ENCODE measurements around the gene MAN2C1.

MAN2C1 gene

DNA sequence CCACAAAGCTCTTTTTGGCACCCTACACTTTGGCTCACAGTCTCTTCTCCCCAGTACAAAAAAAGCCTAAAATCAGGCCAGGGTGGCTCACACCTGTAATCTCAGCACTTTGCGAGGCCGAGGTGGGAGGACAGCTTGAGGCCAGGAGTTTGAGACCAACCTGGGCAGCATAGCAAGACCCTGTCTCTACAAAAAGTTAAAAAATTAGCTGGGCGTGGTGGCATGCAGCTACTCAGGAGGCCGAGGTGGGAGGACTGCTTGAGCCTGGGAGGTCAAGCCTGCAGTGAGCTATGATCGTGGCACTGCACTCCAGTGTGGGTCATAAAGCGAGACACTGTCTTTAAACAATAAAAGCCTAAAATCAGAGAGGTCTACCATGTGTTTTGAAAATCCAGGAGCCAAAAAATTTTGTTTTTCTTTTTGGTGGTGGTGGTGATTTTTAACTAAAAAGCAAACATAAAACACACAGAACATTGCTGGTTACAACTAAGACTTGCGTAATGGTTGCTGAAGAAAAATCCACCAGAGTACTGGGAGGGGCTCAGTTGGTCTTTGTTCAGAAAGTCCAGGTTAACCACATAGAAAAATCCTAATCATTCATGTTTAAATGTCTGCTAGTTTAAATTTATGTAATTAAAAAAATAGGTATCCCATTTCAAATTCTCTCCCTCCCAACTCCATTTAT, 1.6 kb upstream of the MAN2C1 start:
- Histone ChIP-seq H3K4me1 (ENCODE audit: control insufficient read depth, insufficient read depth, low read length) (peaks cover 20% of the 10 kb centered on the region), H3K9ac (ENCODE audit: low read length) (no peak overlapping the region), H3K36me3 (ENCODE audit: control insufficient read depth, insufficient read depth, low read length) (peaks cover 5% of the 10 kb centered on the region)

DNA sequence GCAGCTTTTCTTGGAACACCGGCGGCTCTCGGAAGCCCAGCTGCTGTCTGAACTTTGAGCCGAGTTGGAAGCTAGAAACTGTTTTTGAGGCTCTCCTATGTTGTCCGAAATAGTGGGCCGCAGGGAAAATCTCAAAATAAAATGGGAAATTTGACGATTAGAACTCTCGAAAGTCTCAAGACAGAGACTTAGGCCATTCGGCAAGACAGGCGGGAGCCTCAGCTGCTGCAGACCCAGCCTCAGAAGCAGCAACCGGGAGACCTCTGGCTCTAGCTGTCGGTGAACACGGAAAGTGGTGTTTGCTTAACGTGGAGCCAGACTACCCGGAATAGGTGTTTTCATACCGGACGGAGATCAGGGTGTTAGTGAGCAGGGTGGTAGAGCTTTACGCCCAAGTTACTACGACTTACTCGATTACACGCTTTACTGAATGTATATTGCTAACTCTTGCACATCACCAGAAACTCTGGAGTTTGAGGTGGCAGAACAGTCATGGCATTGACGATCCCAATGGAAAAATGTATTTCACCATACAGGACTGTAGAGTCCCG, 357 bp upstream of the MAN2C1 start:
- H3K36me3 ChIP-seq (ENCODE audit: control insufficient read depth, insufficient read depth, low read length) = peaks cover 15% of the 10 kb centered on the region

More for the DNA sequence above, 1.6 kb upstream of the MAN2C1 start:
- Histone ChIP-seq H3K27me3 (ENCODE audit: control insufficient read depth, insufficient read depth, low read length) (no peaks in the 10 kb centered on the region), H3K9me3 (ENCODE audit: control insufficient read depth, low read length) (no peaks in the 10 kb centered on the region), H3K4me3 (ENCODE audit: low read length) (no peak overlapping the region)

DNA sequence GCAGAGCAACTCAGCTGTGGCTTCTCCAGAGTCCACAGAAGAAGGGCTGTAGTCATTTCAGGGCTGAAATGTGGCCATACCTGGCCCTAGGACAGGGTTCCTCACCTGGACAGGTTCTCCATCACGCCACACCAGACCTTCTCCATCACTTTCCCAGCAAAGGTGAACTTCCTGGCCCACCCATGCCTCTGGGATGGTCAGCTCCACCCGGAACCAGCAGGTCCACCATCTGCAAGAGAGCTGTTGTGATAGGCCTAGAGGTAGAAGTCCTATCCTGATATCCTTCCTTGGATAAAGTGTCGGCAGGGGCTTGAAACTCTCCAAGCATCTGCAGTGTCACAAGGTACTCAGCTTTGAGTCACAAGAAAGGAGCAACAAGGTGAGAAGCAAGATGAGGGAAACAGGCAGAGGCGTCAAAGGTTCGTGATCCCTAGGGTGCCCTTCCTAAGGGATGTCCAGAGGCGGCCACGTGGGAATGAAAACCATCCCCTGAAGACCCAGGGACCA, 948 bp downstream of the MAN2C1 start:
- Histone ChIP-seq H3K36me3 (ENCODE audit: control insufficient read depth, insufficient read depth, low read length) (peaks cover 17% of the 10 kb centered on the region), H3K9me3 (ENCODE audit: control insufficient read depth, low read length) (no peaks in the 10 kb centered on the region)

More for the DNA sequence above, 357 bp upstream of the MAN2C1 start:
- H3K9ac ChIP-seq (ENCODE audit: low read length) = peak overlapping the region; percentile 87
- peaks cover 20% of the 10 kb centered on the region for H3K4me1 ChIP-seq (ENCODE audit: control insufficient read depth, insufficient read depth, low read length)
- H3K27me3 ChIP-seq (ENCODE audit: control insufficient read depth, insufficient read depth, low read length) = no peaks in the 10 kb centered on the region
- no peaks in the 10 kb centered on the region for H3K9me3 ChIP-seq (ENCODE audit: control insufficient read depth, low read length)
- H3K4me3 ChIP-seq (ENCODE audit: low read length) = peak overlapping the region; percentile 57

DNA sequence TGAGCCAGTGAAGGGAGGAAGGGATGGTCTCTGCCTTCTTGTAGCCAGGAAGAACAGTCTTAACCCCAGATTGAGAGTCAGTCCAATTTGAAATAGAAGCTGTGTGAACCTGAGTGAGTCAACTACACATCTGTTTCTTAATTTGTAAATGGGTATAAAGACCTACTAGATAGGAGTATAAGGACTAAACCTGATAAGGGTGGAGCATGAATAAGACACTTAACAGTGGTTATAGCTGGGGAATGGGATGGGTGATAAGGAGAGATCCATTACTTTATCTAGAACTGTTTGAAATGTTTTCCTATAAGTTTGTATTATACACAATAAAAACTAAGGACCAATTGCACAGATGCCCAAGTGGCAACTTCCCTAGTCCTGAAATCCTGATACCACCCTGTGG, 1.4 kb downstream of the MAN2C1 start:
- H3K9ac ChIP-seq (ENCODE audit: low read length) = peak overlapping the region; percentile 87
- H3K9me3 ChIP-seq (ENCODE audit: control insufficient read depth, low read length) = no peaks in the 10 kb centered on the region
- peaks cover 20% of the 10 kb centered on the region for H3K4me1 ChIP-seq (ENCODE audit: control insufficient read depth, insufficient read depth, low read length)
- H3K4me3 ChIP-seq (ENCODE audit: low read length) = no peak overlapping the region
- H3K27me3 ChIP-seq (ENCODE audit: control insufficient read depth, insufficient read depth, low read length) = no peaks in the 10 kb centered on the region
- H3K36me3 ChIP-seq (ENCODE audit: control insufficient read depth, insufficient read depth, low read length) = peaks cover 17% of the 10 kb centered on the region

More for the DNA sequence above, 948 bp downstream of the MAN2C1 start:
- Histone ChIP-seq H3K27me3 (ENCODE audit: control insufficient read depth, insufficient read depth, low read length) (no peaks in the 10 kb centered on the region), H3K4me3 (ENCODE audit: low read length) (no peak overlapping the region), H3K4me1 (ENCODE audit: control insufficient read depth, insufficient read depth, low read length) (peaks cover 20% of the 10 kb centered on the region), H3K9ac (ENCODE audit: low read length) (peak overlapping the region; percentile 87)

DNA sequence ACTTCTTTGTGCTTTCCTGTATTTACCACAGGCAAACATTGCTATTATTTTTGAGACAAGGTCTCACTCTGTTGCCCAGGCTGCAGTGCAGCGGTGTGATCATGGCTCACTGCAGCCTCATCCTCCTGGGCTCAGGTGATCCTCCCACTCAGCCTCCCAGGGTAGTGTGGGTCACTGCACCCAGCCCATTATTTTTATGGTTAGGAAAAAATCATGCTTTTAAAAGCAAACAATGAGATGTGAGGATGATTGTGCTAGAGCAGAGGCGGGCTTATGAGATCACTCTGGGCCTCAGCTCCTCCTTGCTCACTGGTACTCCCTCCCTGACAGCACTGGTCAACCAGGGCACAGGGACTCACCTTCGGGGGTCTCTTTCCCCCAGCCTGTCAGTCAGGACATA, 2.2 kb downstream of the MAN2C1 start:
- Histone ChIP-seq H3K9ac (ENCODE audit: low read length) (no peak overlapping the region), H3K4me1 (ENCODE audit: control insufficient read depth, insufficient read depth, low read length) (peaks cover 20% of the 10 kb centered on the region), H3K9me3 (ENCODE audit: control insufficient read depth, low read length) (no peaks in the 10 kb centered on the region), H3K36me3 (ENCODE audit: control insufficient read depth, insufficient read depth, low read length) (peaks cover 17% of the 10 kb centered on the region), H3K27me3 (ENCODE audit: control insufficient read depth, insufficient read depth, low read length) (no peaks in the 10 kb centered on the region), H3K4me3 (ENCODE audit: low read length) (no peak overlapping the region)

DNA sequence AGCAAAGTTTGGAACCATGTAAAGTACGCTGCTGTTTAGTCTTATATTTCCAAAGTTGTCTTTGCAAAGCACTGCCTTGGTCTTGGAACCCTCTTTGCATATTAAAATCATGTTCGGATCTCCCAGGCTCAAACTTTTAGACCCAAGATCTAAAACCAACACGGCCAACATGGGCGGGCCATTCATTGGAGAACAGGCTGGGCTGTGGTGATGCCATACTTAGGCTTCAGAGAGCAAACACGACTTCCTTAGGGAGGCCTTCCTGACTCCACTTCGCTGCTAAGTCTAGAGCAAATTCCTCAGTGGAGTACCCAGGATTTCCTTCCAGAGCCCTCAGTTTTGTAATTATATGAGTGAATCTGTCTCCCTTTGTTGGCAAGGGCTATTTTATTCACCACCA, 3.5 kb downstream of the MAN2C1 start:
- no peak overlapping the region for H3K4me3 ChIP-seq (ENCODE audit: low read length)
- H3K9me3 ChIP-seq (ENCODE audit: control insufficient read depth, low read length) = no peaks in the 10 kb centered on the region
- peaks cover 19% of the 10 kb centered on the region for H3K36me3 ChIP-seq (ENCODE audit: control insufficient read depth, insufficient read depth, low read length)
- H3K4me1 ChIP-seq (ENCODE audit: control insufficient read depth, insufficient read depth, low read length) = peaks cover 19% of the 10 kb centered on the region
- H3K27me3 ChIP-seq (ENCODE audit: control insufficient read depth, insufficient read depth, low read length) = no peaks in the 10 kb centered on the region
- peak overlapping the region; percentile 3 for H3K9ac ChIP-seq (ENCODE audit: low read length)

- H3K36me3 ChIP-seq (ENCODE audit: control insufficient read depth, insufficient read depth, low read length) = peaks cover 28% of the 10 kb centered on the region
- H3K4me1 ChIP-seq (ENCODE audit: control insufficient read depth, insufficient read depth, low read length) = peaks cover 8% of the 10 kb centered on the region
- H3K4me3 ChIP-seq (ENCODE audit: low read length) = no peak overlapping the region
- no peak overlapping the region for H3K9ac ChIP-seq (ENCODE audit: low read length)
- H3K9me3 ChIP-seq (ENCODE audit: control insufficient read depth, low read length) = no peaks in the 10 kb centered on the region
- H3K27me3 ChIP-seq (ENCODE audit: control insufficient read depth, insufficient read depth, low read length) = no peaks in the 10 kb centered on the region
These were observed 4.6 kb downstream of the MAN2C1 start for GRCh38 chr15:75363786-75364185.

GRCh38 chr15:75362642-75363249, 5.7 kb downstream of the MAN2C1 start:
- H3K4me1 ChIP-seq (ENCODE audit: control insufficient read depth, insufficient read depth, low read length) = peaks cover 6% of the 10 kb centered on the region
- H3K27me3 ChIP-seq (ENCODE audit: control insufficient read depth, insufficient read depth, low read length) = no peaks in the 10 kb centered on the region
- H3K4me3 ChIP-seq (ENCODE audit: low read length) = no peak overlapping the region
- H3K9ac ChIP-seq (ENCODE audit: low read length) = no peak overlapping the region
- peaks cover 28% of the 10 kb centered on the region for H3K36me3 ChIP-seq (ENCODE audit: control insufficient read depth, insufficient read depth, low read length)
- H3K9me3 ChIP-seq (ENCODE audit: control insufficient read depth, low read length) = no peaks in the 10 kb centered on the region

- H3K4me1 ChIP-seq (ENCODE audit: control insufficient read depth, insufficient read depth, low read length) = no peaks in the 10 kb centered on the region
- no peaks in the 10 kb centered on the region for H3K27me3 ChIP-seq (ENCODE audit: control insufficient read depth, insufficient read depth, low read length)
- peaks cover 28% of the 10 kb centered on the region for H3K36me3 ChIP-seq (ENCODE audit: control insufficient read depth, insufficient read depth, low read length)
These were observed 6.3 kb downstream of the MAN2C1 start for GRCh38 chr15:75361989-75362641.

DNA sequence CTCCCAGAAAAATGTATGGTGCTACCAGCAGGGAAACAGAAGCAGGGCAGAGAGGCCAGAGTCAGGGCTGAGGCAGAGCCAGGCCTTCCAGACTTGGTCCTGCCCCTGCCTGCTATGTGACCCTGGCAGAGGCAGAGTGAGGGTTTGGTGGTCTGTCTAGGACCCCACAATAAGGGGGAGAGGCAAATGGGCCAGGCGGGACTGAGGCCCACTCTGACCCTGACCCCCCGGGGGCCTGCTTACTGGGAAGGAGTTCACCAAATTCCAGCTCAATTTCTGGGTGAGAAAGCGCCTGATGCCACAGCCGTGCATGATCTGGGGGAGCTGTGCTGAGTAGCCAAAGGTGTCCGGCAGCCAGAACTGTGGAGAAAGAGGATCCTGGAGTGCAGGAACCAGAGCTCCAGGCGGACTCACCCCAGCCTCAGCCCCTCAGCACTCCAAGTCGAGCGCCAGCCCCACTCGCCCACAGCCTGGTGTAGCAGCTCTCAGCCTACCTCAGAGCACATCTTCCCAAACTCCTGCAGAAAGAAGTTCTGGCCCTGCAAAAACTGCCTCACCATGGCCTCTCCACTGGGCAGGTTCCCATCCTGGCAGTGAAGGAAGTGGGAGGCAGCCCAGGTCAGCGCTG, 6.9 kb downstream of the MAN2C1 start:
- peaks cover 28% of the 10 kb centered on the region for H3K36me3 ChIP-seq (ENCODE audit: control insufficient read depth, insufficient read depth, low read length)

More at GRCh38 chr15:75361989-75362641, 6.3 kb downstream of the MAN2C1 start:
- Histone ChIP-seq H3K9ac (ENCODE audit: low read length) (no peak overlapping the region), H3K9me3 (ENCODE audit: control insufficient read depth, low read length) (no peaks in the 10 kb centered on the region), H3K4me3 (ENCODE audit: low read length) (no peak overlapping the region)

DNA sequence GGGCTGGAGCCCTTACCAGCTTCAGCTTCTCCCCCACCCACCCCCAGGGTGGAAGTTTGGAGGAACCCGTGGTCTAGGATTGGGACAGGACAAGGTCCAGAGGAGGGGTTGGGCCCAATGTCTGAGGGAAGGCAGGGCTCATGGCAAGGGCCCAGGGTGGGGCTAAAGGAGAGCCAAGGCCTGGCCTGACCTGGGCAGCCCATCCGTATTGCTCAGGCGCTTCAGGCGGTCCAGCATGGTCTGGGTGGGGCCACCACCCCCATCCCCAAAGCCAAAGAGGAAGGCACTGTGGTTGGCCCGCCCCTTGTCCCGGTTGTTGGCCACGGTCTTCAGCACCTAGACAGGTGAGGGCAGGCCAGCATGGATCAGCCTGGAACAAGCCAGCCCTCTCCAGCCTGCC, 7.6 kb downstream of the MAN2C1 start:
- Histone ChIP-seq H3K9me3 (ENCODE audit: control insufficient read depth, low read length) (no peaks in the 10 kb centered on the region), H3K36me3 (ENCODE audit: control insufficient read depth, insufficient read depth, low read length) (peaks cover 32% of the 10 kb centered on the region), H3K27me3 (ENCODE audit: control insufficient read depth, insufficient read depth, low read length) (no peaks in the 10 kb centered on the region), H3K4me1 (ENCODE audit: control insufficient read depth, insufficient read depth, low read length) (no peaks in the 10 kb centered on the region), H3K9ac (ENCODE audit: low read length) (no peak overlapping the region), H3K4me3 (ENCODE audit: low read length) (no peak overlapping the region)

More for the DNA sequence above, 6.9 kb downstream of the MAN2C1 start:
- no peaks in the 10 kb centered on the region for H3K4me1 ChIP-seq (ENCODE audit: control insufficient read depth, insufficient read depth, low read length)
- H3K9ac ChIP-seq (ENCODE audit: low read length) = no peak overlapping the region
- no peaks in the 10 kb centered on the region for H3K27me3 ChIP-seq (ENCODE audit: control insufficient read depth, insufficient read depth, low read length)
- H3K9me3 ChIP-seq (ENCODE audit: control insufficient read depth, low read length) = no peaks in the 10 kb centered on the region
- no peak overlapping the region for H3K4me3 ChIP-seq (ENCODE audit: low read length)

All from mucosa of stomach (tissue), 1 donor.